Hepatocyte (in vitro differentiated cells): ENCODE results near the gene QTRT2. TPM values are rescaled to one million over a fixed set of nuclear protein-coding genes. Genes with fewer than 3 reads are reported as not detected.

ENCODE experiments used
- DNase-seq: peaks from one replicate; pipeline ENCODE4 v3.0.0-alpha.2; 2016; ENCODE audit warnings: low spot score
- H2AFZ ChIP-seq: fragments of 200-600 bp; sonication (generic); 2 replicates; pipeline ENCODE4 v1.6.0; 2016; ENCODE audit warnings: antibody characterized with exemption, mild to moderate bottlenecking
- H3K27ac ChIP-seq: fragments of 200-600 bp; sonication (generic); 2 replicates; pipeline ENCODE4 v1.5.1; 2016; ENCODE audit warnings: mild to moderate bottlenecking
- H3K27me3 ChIP-seq: fragments of 200-600 bp; sonication (generic); 2 replicates; pipeline ENCODE4 v1.6.1; 2016
- H3K36me3 ChIP-seq: fragments of 200-600 bp; sonication (generic); replicated peaks from 2 replicates; pipeline ENCODE4 v1.5.1; 2016; ENCODE audit warnings: low read depth; ENCODE audit not compliant: insufficient read depth
- H3K4me1 ChIP-seq: fragments of 200-600 bp; sonication (generic); 2 replicates; pipeline ENCODE4 v1.5.1; 2016; ENCODE audit warnings: mild to moderate bottlenecking, moderate library complexity; ENCODE audit not compliant: insufficient read depth
- H3K4me2 ChIP-seq: fragments of 200-600 bp; sonication (generic); 2 replicates; pipeline ENCODE4 v1.6.0; 2016
- H3K4me3 ChIP-seq: fragments of 200-600 bp; sonication (generic); 2 replicates; pipeline ENCODE4 v1.5.1; 2016; ENCODE audit warnings: mild to moderate bottlenecking
- H3K79me2 ChIP-seq: fragments of 200-600 bp; sonication (generic); 2 replicates; pipeline ENCODE4 v1.6.0; 2017; ENCODE audit warnings: mild to moderate bottlenecking
- H3K9me2 ChIP-seq: fragments of 200-600 bp; sonication (generic); replicated peaks from 2 replicates; pipeline ENCODE4 v1.6.0; 2017; ENCODE audit warnings: mild to moderate bottlenecking; ENCODE audit not compliant: insufficient read depth
- H3K9me3 ChIP-seq: fragments of 200-600 bp; sonication (generic); 2 replicates; pipeline ENCODE4 v1.5.1; 2016; ENCODE audit warnings: low read depth, mild to moderate bottlenecking
- H4K20me1 ChIP-seq: fragments of 200-600 bp; sonication (generic); 2 replicates; pipeline ENCODE4 v1.6.0; 2016; ENCODE audit warnings: mild to moderate bottlenecking; ENCODE audit not compliant: insufficient read depth, poor library complexity, severe bottlenecking
- EZH2 ChIP-seq: fragments of 200-600 bp; sonication (generic); IDR thresholded peaks from 2 replicates; pipeline ENCODE4 v1.6.1; 2016; ENCODE audit warnings: antibody characterized with exemption, mild to moderate bottlenecking, borderline replicate concordance
- EZH2phosphoT487 ChIP-seq: fragments of 200-600 bp; sonication (generic); IDR thresholded peaks from one replicate; pipeline ENCODE4 v1.6.1; 2018; ENCODE audit warnings: antibody characterized with exemption, mild to moderate bottlenecking, low read depth, moderate library complexity; ENCODE audit not compliant: unreplicated experiment, severe bottlenecking
- WGBS: methylation state at CpG from one replicate; pipeline ENCODE4 v1.1.6; 2016; ENCODE audit warnings: low lambda C conversion rate; ENCODE audit errors: missing lambda C conversion rate; 5-methylcytosine and 5-hydroxymethylcytosine counted together
- polyA plus RNA-seq: library from polyadenylated mRNA; unstranded; fragments of >200 nt; fragmentation: Nextera tagmentation; extraction: Ambion mirVana; gene quantifications from 2 replicates; pipeline ENCODE4 v1.2.1, GENCODE V29; 2016
- total RNA-seq: library from RNA; depleted of rRNA; stranded (reverse); fragments of >200 nt; gene quantifications from 2 replicates; pipeline ENCODE4 v1.2.3, GENCODE V29; 2014
- TF ChIP-seq, protein P1 (sequence below): fragments of 200-600 bp; sonication (generic); IDR thresholded peaks from 2 replicates; pipeline ENCODE4 v1.5.1; 2016; ENCODE audit warnings: antibody characterized with exemption, mild to moderate bottlenecking; ENCODE audit not compliant: poor library complexity

The QTRT2 gene
- total and polyA plus RNA-seq, 2 experiments from 2014 or later, result 7.8 to 18.3 TPM

- Histone ChIP-seq H3K27ac (no peak overlapping the region), H3K4me3 (no peak overlapping the region), H2AFZ (no peak overlapping the region), H3K4me1 (no peaks in the 10 kb centered on the region), H3K4me2 (no peak overlapping the region), H3K27me3 (no peaks in the 10 kb centered on the region), H3K9me3 (no peaks in the 10 kb centered on the region), H3K79me2 (no peaks in the 10 kb centered on the region), H4K20me1 (no peaks in the 10 kb centered on the region), H3K36me3 (no peaks in the 10 kb centered on the region), H3K9me2 (no peaks in the 10 kb centered on the region)
- no peak for DNase-seq
- TF ChIP-seq, protein P1, sequence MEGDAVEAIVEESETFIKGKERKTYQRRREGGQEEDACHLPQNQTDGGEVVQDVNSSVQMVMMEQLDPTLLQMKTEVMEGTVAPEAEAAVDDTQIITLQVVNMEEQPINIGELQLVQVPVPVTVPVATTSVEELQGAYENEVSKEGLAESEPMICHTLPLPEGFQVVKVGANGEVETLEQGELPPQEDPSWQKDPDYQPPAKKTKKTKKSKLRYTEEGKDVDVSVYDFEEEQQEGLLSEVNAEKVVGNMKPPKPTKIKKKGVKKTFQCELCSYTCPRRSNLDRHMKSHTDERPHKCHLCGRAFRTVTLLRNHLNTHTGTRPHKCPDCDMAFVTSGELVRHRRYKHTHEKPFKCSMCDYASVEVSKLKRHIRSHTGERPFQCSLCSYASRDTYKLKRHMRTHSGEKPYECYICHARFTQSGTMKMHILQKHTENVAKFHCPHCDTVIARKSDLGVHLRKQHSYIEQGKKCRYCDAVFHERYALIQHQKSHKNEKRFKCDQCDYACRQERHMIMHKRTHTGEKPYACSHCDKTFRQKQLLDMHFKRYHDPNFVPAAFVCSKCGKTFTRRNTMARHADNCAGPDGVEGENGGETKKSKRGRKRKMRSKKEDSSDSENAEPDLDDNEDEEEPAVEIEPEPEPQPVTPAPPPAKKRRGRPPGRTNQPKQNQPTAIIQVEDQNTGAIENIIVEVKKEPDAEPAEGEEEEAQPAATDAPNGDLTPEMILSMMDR, result no peak
- no peak for TF ChIP-seq EZH2phosphoT487
- TF ChIP-seq EZH2, result no peak
- WGBS, result 73% methylated on average over 2 of the region's 2 CpGs
These were observed 30.2 kb upstream of the QTRT2 start for GRCh38 chr3:114026331-114026730.

DNA sequence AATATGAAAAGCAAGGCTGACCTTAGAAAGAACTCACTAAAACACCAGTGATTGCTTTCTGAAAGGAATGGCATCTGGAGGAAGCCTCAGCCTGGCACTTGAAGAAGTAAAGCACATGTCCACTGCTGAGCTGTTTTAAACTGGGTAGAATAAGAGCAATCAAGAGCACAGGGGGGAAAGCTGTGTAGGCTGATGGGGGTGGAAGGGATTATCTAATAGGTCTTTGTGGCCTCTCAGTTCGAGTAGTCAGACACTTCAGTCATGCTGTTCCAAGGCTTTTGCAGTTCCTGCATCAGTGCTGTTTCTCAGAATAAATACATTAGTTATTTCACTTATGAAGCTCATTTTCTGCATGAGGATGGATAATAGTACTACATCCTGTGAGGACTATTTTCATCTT is 22.8 kb upstream of the QTRT2 start:
- Histone ChIP-seq H3K9me3 (no peaks in the 10 kb centered on the region), H3K9me2 (no peaks in the 10 kb centered on the region), H3K4me2 (no peak overlapping the region), H3K27me3 (no peaks in the 10 kb centered on the region), H3K27ac (no peak overlapping the region), H3K4me3 (no peak overlapping the region), H2AFZ (no peak overlapping the region), H3K36me3 (no peaks in the 10 kb centered on the region), H3K79me2 (no peaks in the 10 kb centered on the region), H3K4me1 (no peaks in the 10 kb centered on the region), H4K20me1 (no peaks in the 10 kb centered on the region)
- DNase-seq, result no peak
- WGBS, result 50% methylated on average over 1 of the region's 1 CpG
- TF ChIP-seq EZH2phosphoT487 (no peak), EZH2 (no peak)
- TF ChIP-seq, protein P1, result no peak

DNA sequence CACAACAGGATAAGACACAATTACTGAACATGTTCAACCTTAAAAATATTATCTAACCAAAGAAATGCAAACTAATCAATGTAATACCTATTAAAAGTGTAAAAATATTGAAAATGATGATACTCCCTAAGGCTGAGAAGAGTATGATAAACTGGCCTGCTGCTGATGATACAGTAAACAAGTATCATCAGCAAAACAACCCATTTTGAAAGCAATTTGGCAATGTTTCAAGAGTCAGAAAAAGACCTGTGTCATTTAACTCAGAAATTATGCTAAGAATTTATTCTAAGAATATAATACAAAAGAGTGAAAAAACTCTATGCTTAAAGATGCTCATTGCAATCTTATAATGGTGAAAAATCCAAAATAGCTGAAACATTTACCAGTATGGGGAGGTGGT is 22.3 kb upstream of the QTRT2 start:
- Histone ChIP-seq H3K4me3 (no peak overlapping the region), H3K27me3 (no peaks in the 10 kb centered on the region), H3K9me3 (no peaks in the 10 kb centered on the region), H4K20me1 (no peaks in the 10 kb centered on the region), H3K4me2 (no peak overlapping the region), H2AFZ (no peak overlapping the region), H3K79me2 (no peaks in the 10 kb centered on the region), H3K27ac (no peak overlapping the region), H3K4me1 (no peaks in the 10 kb centered on the region), H3K9me2 (no peaks in the 10 kb centered on the region), H3K36me3 (no peaks in the 10 kb centered on the region)
- DNase-seq, result no peak
- no peak for TF ChIP-seq EZH2phosphoT487

DNA sequence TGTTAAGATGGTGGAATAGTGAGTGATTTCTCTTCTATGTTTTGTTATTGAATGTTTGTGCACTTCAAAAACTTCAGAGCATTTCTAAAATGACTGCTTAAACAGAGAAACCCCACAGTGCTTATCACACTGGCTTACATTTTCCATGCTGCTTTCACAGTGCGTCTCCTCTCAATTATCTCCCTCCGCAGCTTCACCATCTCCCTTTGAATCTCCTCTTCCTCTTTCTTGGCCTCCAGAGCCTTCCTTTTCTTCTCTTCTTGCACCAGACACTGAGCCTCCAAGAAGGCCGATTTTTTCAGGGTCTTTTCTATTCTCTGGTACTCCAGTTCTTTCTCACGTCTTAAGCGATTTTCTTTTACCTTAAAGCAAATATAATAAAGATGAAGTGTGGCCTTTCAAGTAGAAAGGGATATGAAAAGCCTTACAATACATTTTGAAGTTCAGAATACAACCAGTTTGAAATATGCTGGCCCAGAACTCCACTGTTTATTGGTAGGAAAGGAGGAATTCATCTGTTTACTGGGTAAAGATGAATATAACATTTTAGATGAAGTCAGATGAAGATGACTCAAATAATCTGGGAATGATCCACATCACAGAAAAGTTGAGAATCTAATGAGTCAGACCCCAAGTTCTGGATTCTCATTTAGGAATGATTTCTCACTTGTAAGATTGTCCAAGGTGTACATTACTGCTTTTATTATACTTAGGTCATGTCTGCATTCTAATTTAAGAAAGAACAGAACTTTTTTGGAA is 21.6 kb upstream of the QTRT2 start:
- H3K4me3 ChIP-seq, result no peak overlapping the region
- H3K9me2 ChIP-seq, result no peaks in the 10 kb centered on the region
- H3K36me3 ChIP-seq, result no peaks in the 10 kb centered on the region
- no peak overlapping the region for H3K27ac ChIP-seq
- WGBS, result 84% methylated on average over 5 of the region's 5 CpGs
- H3K4me2 ChIP-seq, result no peak overlapping the region
- TF ChIP-seq EZH2phosphoT487 (no peak), EZH2 (no peak)
- TF ChIP-seq, protein P1, result no peak
- no peaks in the 10 kb centered on the region for H3K9me3 ChIP-seq
- H4K20me1 ChIP-seq, result no peaks in the 10 kb centered on the region
- no peaks in the 10 kb centered on the region for H3K79me2 ChIP-seq
- no peak overlapping the region for H2AFZ ChIP-seq
- H3K4me1 ChIP-seq, result no peaks in the 10 kb centered on the region
- H3K27me3 ChIP-seq, result no peaks in the 10 kb centered on the region
- no peak for DNase-seq
